HCT116 (cell line): Measurements from ENCODE around the gene ELP2. TPM values are rescaled to one million over a fixed set of nuclear protein-coding genes. Genes with fewer than 3 reads are reported as not detected.

Experiments
- ATAC-seq: fragments of 200-7000 bp; cut with Tn5 transposase; 2 replicates; pipeline ENCODE4 v1.9.1; 2020; ENCODE audit warnings: mild to moderate bottlenecking, moderate library complexity
- BruUV-seq: library from RNA; stranded (reverse); fragments of 400-500 nt; replicated peaks from 2 replicates; lab custom pipeline; 2021; lab: Mats Ljungman, UMichigan
- CTCF ChIA-PET: fragments of 300-600 bp; sonication (Branson Sonifier 250); formaldehyde crosslinking; loops from one replicate; lab custom pipeline; 2021; ENCODE audit warnings: antibody characterized with exemption; lab: Charles Lee
- POLR2A ChIA-PET: fragments of 300-600, 350-600 bp; sonication (Branson Sonifier 250); formaldehyde crosslinking; loops from one replicate; lab custom pipeline; 2021; ENCODE audit warnings: antibody characterized with exemption; lab: Charles Lee
- RAD21 ChIA-PET, 2 experiments: fragments of 300-600 bp; sonication (Branson Sonifier 250); formaldehyde crosslinking; loops; one replicate each; lab custom pipeline; 2023; ENCODE audit warnings: low total read pairs in 2 of 2; ENCODE audit not compliant: uncharacterized antibody in 2 of 2, unreplicated experiment in 2 of 2, low non-redundant PET in 1 of 2; lab: Charles Lee
- DNase-seq: peaks from one replicate; pipeline ENCODE4 v3.0.0-alpha.2; 2010; ENCODE audit warnings: low read depth, low spot score
- H2AFZ ChIP-seq: fragments of 200-600 bp; shearing (Covaris generic), sonication (generic); 2 replicates; pipeline ENCODE4 v1.6.1; 2017; ENCODE audit warnings: low read depth, mixed run types, mixed read lengths, antibody characterized with exemption, low read length; ENCODE audit not compliant: poor library complexity, severe bottlenecking
- H3K27ac ChIP-seq: 2 replicates; pipeline ENCODE4 v1.5.1; 2012; ENCODE audit warnings: low read depth, low read length
- H3K27me3 ChIP-seq: fragments of 200-600 bp; sonication (generic); 2 replicates; pipeline ENCODE4 v1.6.1; 2016; ENCODE audit warnings: mixed run types, low read length, mixed read lengths; ENCODE audit not compliant: insufficient read depth
- H3K36me3 ChIP-seq, 2 experiments: fragments of 200-500 bp in 1 of 2; fragments of 200-600 bp in 1 of 2; sonication (Bioruptor generic) in 1 of 2; sonication (generic) in 1 of 2; 2 replicates each; pipeline versions ENCODE4 v1.5.1 to v1.6.1; 2014 to 2016; ENCODE audit warnings: low read length in 2 of 2, inconsistent platforms in 1 of 2, mixed read lengths in 1 of 2, mixed run types in 1 of 2; ENCODE audit not compliant: insufficient read depth in 2 of 2, control insufficient read depth in 1 of 2
- H3K4me1 ChIP-seq, 2 experiments: fragments of 200-600 bp in 1 of 2; sonication (generic) in 1 of 2; 2 replicates each; pipeline versions ENCODE4 v1.5.1 to v1.6.1; 2012 to 2017; ENCODE audit warnings: low read length in 2 of 2, inconsistent platforms in 1 of 2, mild to moderate bottlenecking in 1 of 2, mixed read lengths in 1 of 2, mixed run types in 1 of 2, moderate library complexity in 1 of 2; ENCODE audit not compliant: insufficient read depth in 2 of 2, control insufficient read depth in 1 of 2
- H3K4me2 ChIP-seq: fragments of 200-600 bp; sonication (generic); 2 replicates; pipeline ENCODE4 v1.6.1; 2017; ENCODE audit warnings: mixed run types, low read length, mixed read lengths
- H3K4me3 ChIP-seq, 2 experiments: fragments of 200-600 bp in 1 of 2; sonication (generic) in 1 of 2; replicated peaks in 1 of 2; 2 replicates each; pipeline ENCODE4 v1.5.1; 2011 to 2016; ENCODE audit warnings: low read length in 2 of 2, control low read depth in 1 of 2, low read depth in 1 of 2, mild to moderate bottlenecking in 1 of 2, mixed read lengths in 1 of 2, mixed run types in 1 of 2
- H3K79me2 ChIP-seq: fragments of 200-600 bp; sonication (generic); 2 replicates; pipeline ENCODE4 v1.6.1; 2017; ENCODE audit warnings: mild to moderate bottlenecking, mixed run types, low read length, moderate library complexity, mixed read lengths; ENCODE audit not compliant: insufficient read depth
- H3K9ac ChIP-seq: fragments of 200-600 bp; sonication (generic); 2 replicates; pipeline ENCODE4 v1.6.1; 2016; ENCODE audit warnings: low read length, mixed read lengths
- H3K9me2 ChIP-seq: fragments of 200-600 bp; sonication (generic), shearing (Covaris generic); 2 replicates; pipeline ENCODE4 v1.6.1; 2017; ENCODE audit warnings: mixed run types, mild to moderate bottlenecking, moderate library complexity; ENCODE audit not compliant: insufficient read depth
- H3K9me3 ChIP-seq, 2 experiments: fragments of 200-500 bp in 1 of 2; fragments of 200-600 bp in 1 of 2; sonication (Bioruptor generic) in 1 of 2; sonication (generic) in 1 of 2; 2 replicates each; pipeline ENCODE4 v1.6.1; 2014 to 2017; ENCODE audit warnings: low read length in 2 of 2, mixed read lengths in 2 of 2, inconsistent platforms in 1 of 2, low read depth in 1 of 2, mild to moderate bottlenecking in 1 of 2, mixed run types in 1 of 2, moderate library complexity in 1 of 2; ENCODE audit not compliant: control insufficient read depth in 1 of 2, insufficient read depth in 1 of 2
- H4K20me1 ChIP-seq: fragments of 200-600 bp; sonication (generic), shearing (Covaris generic); 2 replicates; pipeline ENCODE4 v1.6.1; 2017; ENCODE audit warnings: mixed run types, mild to moderate bottlenecking, moderate library complexity; ENCODE audit not compliant: insufficient read depth
- CEBPB ChIP-seq: IDR thresholded peaks from 2 replicates; pipeline ENCODE4 v1.6.1; 2012; ENCODE audit warnings: low read depth
- CTCF ChIP-seq, 3 experiments: fragments of 200-600 bp in 1 of 3; sonication (generic) in 1 of 3; IDR thresholded peaks in 2 of 3; conservative IDR thresholded peaks in 1 of 3; 2 replicates each; pipeline ENCODE4 v1.5.1; 2012 to 2017; ENCODE audit warnings: low read depth in 2 of 3, low read length in 2 of 3, antibody characterized with exemption in 1 of 3, borderline replicate concordance in 1 of 3, control low read depth in 1 of 3, mild to moderate bottlenecking in 1 of 3, mixed read lengths in 1 of 3, mixed run types in 1 of 3, moderate library complexity in 1 of 3; ENCODE audit not compliant: insufficient read depth in 1 of 3
- EGR1 ChIP-seq: IDR thresholded peaks from 2 replicates; pipeline ENCODE4 v1.6.1; 2012; ENCODE audit warnings: low read depth
- ELF1 ChIP-seq: IDR thresholded peaks from 2 replicates; pipeline ENCODE4 v1.6.1; 2012; ENCODE audit warnings: low read depth, borderline replicate concordance
- EZH2 ChIP-seq: fragments of 200-600 bp; sonication (generic); IDR thresholded peaks from 2 replicates; pipeline ENCODE4 v1.6.1; 2017; ENCODE audit warnings: antibody characterized with exemption, mixed run types
- FOSL1 ChIP-seq: IDR thresholded peaks from 2 replicates; pipeline ENCODE4 v1.6.1; 2012; ENCODE audit warnings: low read depth
- JUND ChIP-seq: IDR thresholded peaks from 2 replicates; pipeline ENCODE4 v1.6.1; 2012
- MAX ChIP-seq: IDR thresholded peaks from 2 replicates; pipeline ENCODE4 v1.6.1; 2012
- SIN3A ChIP-seq: IDR thresholded peaks from 2 replicates; pipeline ENCODE4 v1.6.1; 2012; ENCODE audit warnings: low read depth
- SP1 ChIP-seq: IDR thresholded peaks from 2 replicates; pipeline ENCODE4 v1.6.1; 2012; ENCODE audit warnings: low read depth
- YY1 ChIP-seq: IDR thresholded peaks from 2 replicates; pipeline ENCODE4 v1.6.1; 2011; ENCODE audit warnings: low read length, low read depth, moderate library complexity, mild to moderate bottlenecking; ENCODE audit not compliant: insufficient replicate concordance; ENCODE audit errors: extremely low read depth
- ZNF274 ChIP-seq: fragments of 200-500 bp; sonication (Bioruptor generic); IDR thresholded peaks from 2 replicates; pipeline ENCODE4 v1.6.1; 2014; ENCODE audit warnings: mild to moderate bottlenecking, low read depth, low read length, inconsistent platforms
- intact Hi-C: fragments of 100-400 bp; cut with micrococcal nuclease; formaldehyde crosslinking; loops from 2 replicates; pipeline ENCODE4 v1.10.0; 2022
- total RNA-seq: library from RNA; stranded (reverse); gene quantifications from one replicate; pipeline ENCODE4 v1.2.1, GENCODE V29; 2021; ENCODE audit not compliant: unreplicated experiment

Gene ELP2
- total RNA-seq, 1 experiment from 2014 or later, result 109 TPM

GRCh38 chr18:36130883-36131653 lies 1.4 kb downstream of the ELP2 start (continued):
- TF ChIP-seq CTCF (IDR thresholded peaks at IDR 0.05 in 2 of 3, conservative IDR thresholded peaks at IDR 0.05 in 1 of 3; ENCODE audit: borderline replicate concordance in 1 of 3, insufficient read depth in 1 of 3, low read depth in 2 of 3, low read length in 2 of 3), result no peak
- TF ChIP-seq CEBPB, result no peak

- no TSS peak for BruUV-seq
- no peak overlapping the region for H3K9ac ChIP-seq
- peaks cover 12 to 13% of the 10 kb centered on the region in 2 experiments; a peak in 3 of 4 replicates for H3K36me3 ChIP-seq
- H3K4me1 ChIP-seq, result peaks cover 12 to 22% of the 10 kb centered on the region in 2 experiments
- intact Hi-C loops, result no loop called here
- no peak for TF ChIP-seq ZNF274
- TF ChIP-seq EZH2, result no peak
- TF ChIP-seq ELF1, result no peak
- TF ChIP-seq JUND, result no peak
- no peak for TF ChIP-seq MAX
- no peak for TF ChIP-seq SIN3A
- no peak for TF ChIP-seq YY1
- no peak for TF ChIP-seq SP1
- TF ChIP-seq CTCF (IDR thresholded peaks at IDR 0.05 in 2 of 3, conservative IDR thresholded peaks at IDR 0.05 in 1 of 3; ENCODE audit: borderline replicate concordance in 1 of 3, insufficient read depth in 1 of 3, low read depth in 2 of 3, low read length in 2 of 3), result no peak
- no peak for TF ChIP-seq FOSL1
- TF ChIP-seq EGR1, result no peak
- ChIA-PET POLR2A (no interaction called here), CTCF (no interaction called here), RAD21 (no interaction called here)
- ATAC-seq (no peak), DNase-seq (no peak)
- no peak overlapping the region for H2AFZ ChIP-seq
- no peaks in the 10 kb centered on the region for H3K9me2 ChIP-seq
- H3K4me2 ChIP-seq, result peak overlapping the region; percentile 99
- H3K27ac ChIP-seq, result no peak overlapping the region
- no peak overlapping the region for H3K4me3 ChIP-seq
- 0 out of 2 replicates have a peak, but pooled peaks cover 6% of the 10 kb centered on the region for H4K20me1 ChIP-seq
- no peaks in the 10 kb centered on the region for H3K9me3 ChIP-seq
- H3K79me2 ChIP-seq, result peaks cover 94% of the 10 kb centered on the region
- H3K27me3 ChIP-seq, result no peaks in the 10 kb centered on the region
These were observed 2.2 kb downstream of the ELP2 start for GRCh38 chr18:36131692-36132483.
